PC-9 (cell line): ENCODE results near the gene DACT2. TPM values are rescaled to one million over a fixed set of nuclear protein-coding genes. Genes with fewer than 3 reads are reported as not detected.

Source experiments
- BruUV-seq: library from RNA; stranded (reverse); fragments of 400-500 nt; replicated peaks from 2 replicates; lab custom pipeline; 2021; lab: Mats Ljungman, UMichigan
- CTCF ChIA-PET: fragments of 300-600 bp; sonication (Branson Sonifier 250); formaldehyde crosslinking; loops from one replicate; lab custom pipeline; 2022; ENCODE audit warnings: antibody characterized with exemption; lab: Charles Lee
- POLR2A ChIA-PET: fragments of 300-600 bp; sonication (Branson Sonifier 250); formaldehyde crosslinking; loops from one replicate; lab custom pipeline; 2022; ENCODE audit warnings: antibody characterized with exemption; ENCODE audit not compliant: unreplicated experiment; lab: Charles Lee
- DNase-seq, 2 experiments: peaks; one replicate each; pipeline versions ENCODE4 v3.0.0 to v3.0.0-alpha.2; 2015 to 2022; ENCODE audit warnings: mixed read lengths in 1 of 2
- H2AFZ ChIP-seq: fragments of 200-600 bp; sonication (generic); 2 replicates; pipeline ENCODE4 v1.8.1; 2017; ENCODE audit warnings: antibody characterized with exemption
- H3F3A ChIP-seq: fragments of 200-600 bp; sonication (generic); 2 replicates; pipeline ENCODE4 v1.8.1; 2017; ENCODE audit warnings: antibody characterized with exemption, mild to moderate bottlenecking, low read depth; ENCODE audit not compliant: insufficient read depth
- H3K27ac ChIP-seq: fragments of 200-600 bp; sonication (generic); 2 replicates; pipeline ENCODE4 v1.6.1; 2016; ENCODE audit warnings: mixed run types
- H3K27me3 ChIP-seq: fragments of 200-600 bp; sonication (generic); 2 replicates; pipeline ENCODE4 v1.6.1; 2016; ENCODE audit warnings: low read depth, mixed run types; ENCODE audit not compliant: insufficient read depth
- H3K36me3 ChIP-seq: fragments of 200-600 bp; sonication (generic); 2 replicates; pipeline ENCODE4 v1.6.1; 2016; ENCODE audit warnings: low read depth, mixed run types
- H3K4me1 ChIP-seq: fragments of 200-600 bp; sonication (generic); replicated peaks from 2 replicates; pipeline ENCODE4 v1.6.1; 2016; ENCODE audit warnings: mixed run types; ENCODE audit not compliant: insufficient read depth
- H3K4me2 ChIP-seq: fragments of 200-600 bp; sonication (generic); 2 replicates; pipeline ENCODE4 v1.6.1; 2017; ENCODE audit warnings: mixed run types
- H3K4me3 ChIP-seq: fragments of 200-600 bp; sonication (generic); 2 replicates; pipeline ENCODE4 v1.6.1; 2016; ENCODE audit warnings: mixed run types
- H3K79me2 ChIP-seq: fragments of 200-600 bp; sonication (generic); 2 replicates; pipeline ENCODE4 v1.6.1; 2017; ENCODE audit warnings: low read depth, mixed run types
- H3K9me2 ChIP-seq: fragments of 200-600 bp; sonication (generic); 2 replicates; pipeline ENCODE4 v1.8.1; 2017; ENCODE audit warnings: mild to moderate bottlenecking; ENCODE audit not compliant: insufficient read depth
- H3K9me3 ChIP-seq: fragments of 200-600 bp; sonication (generic); 2 replicates; pipeline ENCODE4 v1.8.1; 2016; ENCODE audit warnings: low read depth; ENCODE audit not compliant: insufficient read depth
- H4K20me1 ChIP-seq: fragments of 200-600 bp; sonication (generic); 2 replicates; pipeline ENCODE4 v1.8.1; 2017; ENCODE audit not compliant: insufficient read depth
- CTCF ChIP-seq: fragments of 200-600 bp; sonication (generic); conservative IDR thresholded peaks from 2 replicates; pipeline ENCODE4 v1.6.1; 2017; ENCODE audit warnings: mixed run types, antibody characterized with exemption, mild to moderate bottlenecking, moderate library complexity
- EZH2 ChIP-seq: fragments of 200-600 bp; sonication (generic); IDR thresholded peaks from 2 replicates; pipeline ENCODE4 v1.8.0; 2017; ENCODE audit warnings: antibody characterized with exemption, low read depth
- intact Hi-C: fragments of 100-400 bp; cut with micrococcal nuclease; formaldehyde crosslinking; loops from one replicate; pipeline ENCODE4 v1.10.0; 2022; ENCODE audit not compliant: unreplicated experiment
- total RNA-seq: library from RNA; stranded (reverse); gene quantifications from 2 replicates; pipeline ENCODE4 v1.2.3, GENCODE V29; 2021

DACT2 gene
- total RNA-seq, 1 experiment from 2014 or later: not detected

- no peak for DNase-seq
- H3K27me3 ChIP-seq: peaks cover 51% of the 10 kb centered on the region
- no peak overlapping the region for H3K4me2 ChIP-seq
- H3K36me3 ChIP-seq: no peaks in the 10 kb centered on the region
- H3K4me3 ChIP-seq: no peak overlapping the region
- CTCF ChIA-PET: no interaction called here
- H4K20me1 ChIP-seq: no peaks in the 10 kb centered on the region
- no TSS peak for BruUV-seq
- intact Hi-C loops: no loop called here
- H3K27ac ChIP-seq: no peak overlapping the region
- POLR2A ChIA-PET: no interaction called here
- H3K9me3 ChIP-seq: no peaks in the 10 kb centered on the region
- H3K79me2 ChIP-seq: no peaks in the 10 kb centered on the region
- TF ChIP-seq EZH2: no peak
- no peak for TF ChIP-seq CTCF
- H3K9me2 ChIP-seq: no peaks in the 10 kb centered on the region
- H3K4me1 ChIP-seq: no peaks in the 10 kb centered on the region
- H2AFZ ChIP-seq: no peak overlapping the region
- H3F3A ChIP-seq: no peaks in the 10 kb centered on the region
Observed at GRCh38 chr6:168330403-168330802, 10.8 kb upstream of the DACT2 start.

GRCh38 chr6:168328086-168328485, 8.5 kb upstream of the DACT2 start:
- intact Hi-C loops: no loop called here
- Histone ChIP-seq H3K79me2 (no peaks in the 10 kb centered on the region), H3F3A (no peaks in the 10 kb centered on the region), H3K4me2 (no peak overlapping the region), H3K4me3 (no peak overlapping the region), H2AFZ (no peak overlapping the region), H3K9me3 (no peaks in the 10 kb centered on the region), H3K4me1 (no peaks in the 10 kb centered on the region), H3K9me2 (no peaks in the 10 kb centered on the region), H3K27ac (no peak overlapping the region), H3K27me3 (peaks cover 59% of the 10 kb centered on the region), H3K36me3 (no peaks in the 10 kb centered on the region), H4K20me1 (no peaks in the 10 kb centered on the region)
- TF ChIP-seq EZH2: no peak
- TF ChIP-seq CTCF: no peak
- ChIA-PET CTCF (no interaction called here), POLR2A (no interaction called here)
- BruUV-seq: no TSS peak
- no peak for DNase-seq

GRCh38 chr6:168326294-168327261, 7.0 kb upstream of the DACT2 start:
- H3K36me3 ChIP-seq: no peaks in the 10 kb centered on the region
- no peaks in the 10 kb centered on the region for H3F3A ChIP-seq
- POLR2A ChIA-PET: no interaction called here
- no TSS peak for BruUV-seq
- intact Hi-C loops: no loop called here
- no peak for TF ChIP-seq EZH2
- TF ChIP-seq CTCF: no peak
- CTCF ChIA-PET: no interaction called here
- DNase-seq: no peak
- no peaks in the 10 kb centered on the region for H3K9me2 ChIP-seq
- H3K4me2 ChIP-seq: no peak overlapping the region
- no peaks in the 10 kb centered on the region for H3K79me2 ChIP-seq
- no peaks in the 10 kb centered on the region for H3K9me3 ChIP-seq
- H4K20me1 ChIP-seq: no peaks in the 10 kb centered on the region
- no peaks in the 10 kb centered on the region for H3K4me1 ChIP-seq
- H3K27ac ChIP-seq: no peak overlapping the region
- H3K27me3 ChIP-seq: peaks cover 64% of the 10 kb centered on the region
- no peak overlapping the region for H3K4me3 ChIP-seq
- H2AFZ ChIP-seq: no peak overlapping the region
